Caco-2 (cell line): ENCODE data around the gene MBD3. TPM values are rescaled to one million over a fixed set of nuclear protein-coding genes. Genes with fewer than 3 reads are reported as not detected.

Experiments
- BruUV-seq: library from RNA; stranded (reverse); fragments of 400-500 nt; replicated peaks from 2 replicates; lab custom pipeline; 2021; lab: Mats Ljungman, UMichigan
- CTCF ChIA-PET: fragments of 300-600 bp; sonication (Branson Sonifier 250); formaldehyde crosslinking; loops from one replicate; lab custom pipeline; 2022; ENCODE audit warnings: antibody characterized with exemption; lab: Charles Lee
- POLR2A ChIA-PET: fragments of 300-600 bp; sonication (Branson Sonifier 250); formaldehyde crosslinking; loops from one replicate; lab custom pipeline; 2022; ENCODE audit warnings: antibody characterized with exemption; lab: Charles Lee
- DNase-seq, 2 experiments: peaks; one replicate each; pipeline versions ENCODE4 v3.0.0 to v3.0.0-alpha.2; 2020 to 2022
- H3K27me3 ChIP-seq: replicated peaks from 2 replicates; pipeline ENCODE4 v1.6.0; 2011; ENCODE audit warnings: low read length; ENCODE audit not compliant: control insufficient read depth, insufficient read depth
- H3K36me3 ChIP-seq: 2 replicates; pipeline ENCODE4 v1.5.1; 2011; ENCODE audit warnings: low read length; ENCODE audit not compliant: control insufficient read depth, insufficient read depth
- H3K4me1 ChIP-seq: fragments of 250-450 bp; sonication (Bioruptor Pico); 2 replicates; pipeline ENCODE4 v1.5.1; 2020; ENCODE audit warnings: mild to moderate bottlenecking
- H3K4me3 ChIP-seq: 2 replicates; pipeline ENCODE4 v1.5.1; 2011; ENCODE audit warnings: low read depth, mild to moderate bottlenecking, control low read depth, low read length
- H3K9me3 ChIP-seq: fragments of 250-450 bp; sonication (Bioruptor Pico); 2 replicates; pipeline ENCODE4 v1.5.1; 2020; ENCODE audit warnings: mild to moderate bottlenecking, moderate library complexity
- H3K27ac Mint-ChIP-seq: one replicate; pipeline ENCODE4 v1.8.0; 2022; ENCODE audit warnings: mixed read lengths; ENCODE audit not compliant: unreplicated experiment
- H3K27me3 Mint-ChIP-seq: one replicate; pipeline ENCODE4 v1.8.0; 2022; ENCODE audit warnings: mixed read lengths; ENCODE audit not compliant: insufficient read depth, unreplicated experiment
- H3K36me3 Mint-ChIP-seq: one replicate; pipeline ENCODE4 v1.8.0; 2022; ENCODE audit warnings: mild to moderate bottlenecking, mixed read lengths; ENCODE audit not compliant: insufficient read depth, unreplicated experiment
- H3K4me1 Mint-ChIP-seq: one replicate; pipeline ENCODE4 v1.8.0; 2022; ENCODE audit warnings: low read depth, mixed read lengths; ENCODE audit not compliant: unreplicated experiment
- H3K4me3 Mint-ChIP-seq: one replicate; pipeline ENCODE4 v1.8.0; 2022; ENCODE audit warnings: mild to moderate bottlenecking, moderate library complexity, mixed read lengths; ENCODE audit not compliant: unreplicated experiment
- H3K9me3 Mint-ChIP-seq: one replicate; pipeline ENCODE4 v1.8.0; 2022; ENCODE audit warnings: mixed read lengths; ENCODE audit not compliant: unreplicated experiment
- CTCF ChIP-seq, 2 experiments: fragments of 200-600 bp in 1 of 2; IDR thresholded peaks; 1 replicate in 1 of 2; 2 replicates in 1 of 2; pipeline versions ENCODE4 v1.5.1 to v1.8.0; 2011 to 2022; ENCODE audit warnings: antibody characterized with exemption in 1 of 2, control low read depth in 1 of 2, inconsistent platforms in 1 of 2, low read depth in 1 of 2, low read length in 1 of 2, mild to moderate bottlenecking in 1 of 2, moderate library complexity in 1 of 2; ENCODE audit not compliant: insufficient read depth in 1 of 2, severe bottlenecking in 1 of 2, unreplicated experiment in 1 of 2
- intact Hi-C: fragments of 100-400 bp; cut with micrococcal nuclease; formaldehyde crosslinking; loops from one replicate; pipeline ENCODE4 v1.10.0; 2022; ENCODE audit not compliant: unreplicated experiment
- total RNA-seq: library from RNA; stranded (reverse); gene quantifications from 2 replicates; pipeline ENCODE4 v1.2.3, GENCODE V29; 2022

Gene MBD3
- total RNA-seq, 1 experiment from 2014 or later = 89.3 TPM

GRCh38 chr19:1529430-1529816 is 63.2 kb downstream of the MBD3 start:
- Mint-ChIP-seq H3K36me3 (peaks cover 10% of the 10 kb centered on the region), H3K4me1 (no peaks in the 10 kb centered on the region), H3K4me3 (no peak overlapping the region), H3K27me3 (peaks cover 14% of the 10 kb centered on the region), H3K9me3 (no peaks in the 10 kb centered on the region), H3K27ac (no peak overlapping the region)
- POLR2A ChIA-PET = no interaction called here
- TF ChIP-seq CTCF (IDR thresholded peaks at IDR 0.05; ENCODE audit: insufficient read depth in 1 of 2, low read depth in 1 of 2, low read length in 1 of 2, severe bottlenecking in 1 of 2, unreplicated experiment in 1 of 2) = no peak
- H3K9me3 ChIP-seq = no peaks in the 10 kb centered on the region
- no peak for DNase-seq
- CTCF ChIA-PET = no interaction called here
- intact Hi-C loops = no loop called here
- no peak overlapping the region for H3K4me3 ChIP-seq
- no TSS peak for BruUV-seq
- peaks cover 3% of the 10 kb centered on the region for H3K27me3 ChIP-seq
- H3K4me1 ChIP-seq = no peaks in the 10 kb centered on the region
- H3K36me3 ChIP-seq = no peaks in the 10 kb centered on the region

- intact Hi-C loops = no loop called here
- BruUV-seq = no TSS peak
- peaks cover 14% of the 10 kb centered on the region for H3K27me3 Mint-ChIP-seq
- no peak overlapping the region for H3K27ac Mint-ChIP-seq
- H3K4me3 Mint-ChIP-seq = no peak overlapping the region
- no peaks in the 10 kb centered on the region for H3K36me3 ChIP-seq
- no peaks in the 10 kb centered on the region for H3K9me3 Mint-ChIP-seq
- H3K4me1 ChIP-seq = no peaks in the 10 kb centered on the region
- H3K4me1 Mint-ChIP-seq = no peaks in the 10 kb centered on the region
- peaks cover 10% of the 10 kb centered on the region for H3K36me3 Mint-ChIP-seq
- DNase-seq = no peak
- no peaks in the 10 kb centered on the region for H3K9me3 ChIP-seq
- ChIA-PET POLR2A (no interaction called here), CTCF (no interaction called here)
- peaks cover 3% of the 10 kb centered on the region for H3K27me3 ChIP-seq
- no peak for TF ChIP-seq CTCF (IDR thresholded peaks at IDR 0.05; ENCODE audit: insufficient read depth in 1 of 2, low read depth in 1 of 2, low read length in 1 of 2, severe bottlenecking in 1 of 2, unreplicated experiment in 1 of 2)
- H3K4me3 ChIP-seq = no peak overlapping the region
Observed at GRCh38 chr19:1528596-1529429, 63.9 kb downstream of the MBD3 start.

DNA sequence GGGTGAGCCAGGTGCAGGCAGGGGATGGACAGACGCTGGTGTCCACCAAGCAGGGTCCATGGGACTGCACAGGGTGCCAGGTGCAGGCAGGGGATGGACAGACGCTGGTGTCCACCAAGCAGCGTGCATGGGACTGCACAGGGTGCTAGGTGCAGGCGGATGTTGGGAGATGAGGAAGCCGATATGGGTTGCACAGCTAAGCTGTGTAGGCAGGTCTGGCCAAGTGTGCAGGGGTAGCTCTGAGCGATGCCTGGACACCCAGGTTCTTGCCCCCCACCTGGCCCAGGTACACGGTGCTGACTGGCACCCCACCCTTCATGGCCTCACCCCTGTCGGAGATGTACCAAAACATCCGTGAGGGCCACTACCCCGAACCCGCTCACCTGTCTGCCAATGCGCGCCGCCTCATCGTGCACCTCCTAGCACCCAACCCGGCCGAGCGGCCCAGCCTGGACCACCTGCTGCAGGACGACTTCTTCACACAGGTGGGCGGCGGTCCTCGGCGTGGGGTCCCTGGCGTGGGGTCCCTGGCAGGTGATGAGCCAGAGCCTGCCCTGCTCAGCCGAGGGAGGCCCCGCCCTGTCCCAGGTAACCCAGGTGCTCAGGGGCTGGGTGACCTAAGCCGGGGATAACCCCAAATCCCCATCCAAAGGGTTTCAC is 64.9 kb downstream of the MBD3 start:
- Histone ChIP-seq H3K27me3 (peaks cover 3% of the 10 kb centered on the region), H3K36me3 (no peaks in the 10 kb centered on the region), H3K4me3 (no peak overlapping the region), H3K4me1 (no peaks in the 10 kb centered on the region), H3K9me3 (no peaks in the 10 kb centered on the region)
- Mint-ChIP-seq H3K27me3 (peaks cover 14% of the 10 kb centered on the region), H3K4me3 (no peak overlapping the region), H3K27ac (no peak overlapping the region), H3K9me3 (no peaks in the 10 kb centered on the region), H3K36me3 (peaks cover 10% of the 10 kb centered on the region), H3K4me1 (no peaks in the 10 kb centered on the region)
- ChIA-PET CTCF (no interaction called here), POLR2A (no interaction called here)
- intact Hi-C loops = no loop called here
- TF ChIP-seq CTCF (IDR thresholded peaks at IDR 0.05; ENCODE audit: insufficient read depth in 1 of 2, low read depth in 1 of 2, low read length in 1 of 2, severe bottlenecking in 1 of 2, unreplicated experiment in 1 of 2) = no peak
- no peak for DNase-seq
- no TSS peak for BruUV-seq
